OCI-LY7 (cell line): ENCODE measurements around the gene MAPK11.

Experiments used
- CTCF ChIP-seq: fragments of 200-600 bp; sonication (generic); conservative IDR thresholded peaks from 2 replicates; pipeline ENCODE4 v1.5.1; 2014; ENCODE audit warnings: mild to moderate bottlenecking, antibody characterized with exemption, low read length, moderate library complexity, mixed read lengths
- EZH2phosphoT487 ChIP-seq: fragments of 200-600 bp; sonication (generic); IDR thresholded peaks from 2 replicates; pipeline ENCODE4 v1.6.1; 2018; ENCODE audit warnings: low read depth, borderline replicate concordance, mild to moderate bottlenecking, mixed run types, antibody characterized with exemption, low read length, moderate library complexity, mixed read lengths

GRCh38 chr22:50269573-50269969, 609 bp downstream of the MAPK11 start:
- TF ChIP-seq CTCF = no peak
- TF ChIP-seq EZH2phosphoT487 = no peak
